Measurements from ENCODE around the gene EDIL3.

The EDIL3 gene

DNA sequence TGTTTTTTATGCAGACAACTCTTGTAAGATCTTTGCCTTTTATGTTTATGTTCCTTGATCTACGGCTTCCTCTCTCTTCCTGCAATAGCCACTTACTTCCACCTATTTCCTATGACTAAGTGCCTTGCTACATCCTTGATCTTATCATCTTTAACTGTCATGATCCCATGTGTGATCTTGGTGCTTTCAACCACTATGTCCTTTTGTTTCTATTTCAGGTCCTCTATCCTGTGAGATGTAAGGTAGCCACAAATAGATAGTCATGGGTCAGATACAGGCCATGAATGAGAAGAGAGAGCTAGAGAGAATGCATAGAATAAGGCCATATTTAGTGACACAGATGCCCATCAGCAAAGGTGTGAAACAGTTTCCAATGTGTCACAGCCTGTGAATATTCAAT lies 420.4 kb downstream of the EDIL3 start:
- DNase-seq (ENCODE audit: low spot score) = no peak

- DNase-seq (ENCODE audit: low spot score) = no peak
Measured at GRCh38 chr5:83957188-83957587, 427.5 kb downstream of the EDIL3 start.

DNA sequence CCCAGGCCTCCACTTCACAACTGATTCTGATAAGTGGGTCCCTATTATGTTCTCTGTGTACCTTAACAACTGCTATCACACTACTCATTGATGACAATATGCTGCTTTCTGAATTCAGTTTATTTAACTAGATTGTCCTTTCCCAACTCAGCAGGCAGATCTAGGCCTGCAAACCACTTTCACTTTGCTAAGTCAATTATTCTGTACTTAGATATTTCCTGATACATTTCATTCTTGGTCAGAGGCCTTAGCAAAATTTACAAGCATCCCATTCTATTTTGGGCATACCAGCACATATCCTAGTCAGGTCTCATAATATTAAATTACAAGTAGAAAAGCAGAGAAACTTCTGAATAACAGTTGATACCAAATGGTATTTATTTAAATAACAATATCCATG lies 428.3 kb downstream of the EDIL3 start:
- DNase-seq (ENCODE audit: low spot score) = no peak

- no peak for DNase-seq (ENCODE audit: low spot score)
Measured at GRCh38 chr5:83955916-83956315, 428.8 kb downstream of the EDIL3 start.

GRCh38 chr5:83947763-83948162 lies 436.9 kb downstream of the EDIL3 start:
- DNase-seq (ENCODE audit: low spot score) = no peak

DNA sequence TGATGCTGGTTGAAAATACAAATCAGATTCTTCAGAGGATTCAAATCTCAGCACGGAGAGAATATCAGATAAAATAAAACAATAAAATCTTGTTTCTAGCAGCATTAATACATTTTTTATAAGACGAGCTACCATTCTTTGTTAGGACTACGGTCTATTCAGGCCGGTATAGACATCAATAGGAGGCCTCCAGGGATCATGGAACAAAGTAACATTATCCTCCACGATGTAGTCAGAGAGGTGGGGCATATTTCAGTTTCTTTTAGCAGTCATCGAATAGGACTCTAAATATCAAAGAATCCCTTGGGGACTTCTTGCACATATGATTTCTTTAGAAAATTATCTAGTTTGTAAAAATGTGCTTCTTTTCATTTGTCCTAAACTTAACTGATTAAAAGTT lies 438.2 kb downstream of the EDIL3 start:
- no peak for DNase-seq (ENCODE audit: low spot score)

- no peak for DNase-seq (ENCODE audit: low spot score)
Measured at GRCh38 chr5:83942155-83942554, 442.5 kb downstream of the EDIL3 start.

DNA sequence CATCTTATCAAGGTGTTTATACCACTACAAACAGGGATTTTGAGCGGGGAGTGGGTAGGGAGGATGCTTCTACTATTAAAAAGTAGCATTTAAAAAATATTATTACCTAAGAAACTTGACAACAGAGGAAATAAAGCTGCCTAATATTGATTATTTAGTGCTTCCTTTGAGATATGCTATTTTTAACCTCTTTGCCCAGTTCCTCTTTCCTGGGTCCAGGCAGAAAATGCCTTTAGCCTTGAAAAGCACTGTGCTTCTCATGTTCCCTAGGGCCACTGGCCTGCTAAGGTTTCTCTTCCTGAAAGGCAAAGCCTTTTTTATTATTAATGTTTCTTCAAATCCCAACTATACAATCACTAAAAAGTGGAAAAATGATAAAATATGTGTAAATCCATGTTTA lies 446.8 kb downstream of the EDIL3 start:
- DNase-seq (ENCODE audit: low spot score) = no peak

GRCh38 chr5:83931969-83932368 lies 452.7 kb downstream of the EDIL3 start:
- no peak for DNase-seq (ENCODE audit: low spot score)

DNA sequence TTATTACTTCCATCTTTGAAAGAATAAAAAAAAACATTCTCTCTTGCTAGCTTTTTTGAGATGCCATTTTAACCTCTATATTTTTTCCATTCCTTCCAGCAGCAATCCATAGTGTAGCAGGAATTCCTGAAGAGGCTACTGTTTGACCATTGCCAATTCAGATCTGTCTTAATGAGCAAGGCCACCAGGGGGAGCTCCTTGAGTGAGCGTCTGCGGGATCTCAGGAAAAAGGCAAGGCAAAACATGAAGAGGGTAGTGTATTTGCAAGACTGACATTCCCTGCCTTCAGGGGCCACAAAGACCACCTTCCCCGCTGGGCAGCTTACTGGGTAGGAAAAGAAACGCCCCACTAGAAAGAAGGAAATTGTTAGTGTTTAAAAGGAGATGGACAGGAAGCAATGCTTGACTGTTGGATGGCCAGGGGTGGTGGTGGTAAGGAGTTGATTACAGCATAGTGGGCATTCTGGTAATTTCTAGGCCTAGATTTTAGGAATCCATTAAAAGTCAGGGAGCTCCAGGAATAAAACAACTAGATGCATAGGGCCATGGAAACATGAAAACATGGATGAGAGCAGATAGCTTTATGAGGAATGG lies 457.4 kb downstream of the EDIL3 start:
- no peak for DNase-seq (ENCODE audit: low spot score)

GRCh38 chr5:83925955-83926337 lies 458.7 kb downstream of the EDIL3 start:
- DNase-seq (ENCODE audit: low spot score) = no peak

DNA sequence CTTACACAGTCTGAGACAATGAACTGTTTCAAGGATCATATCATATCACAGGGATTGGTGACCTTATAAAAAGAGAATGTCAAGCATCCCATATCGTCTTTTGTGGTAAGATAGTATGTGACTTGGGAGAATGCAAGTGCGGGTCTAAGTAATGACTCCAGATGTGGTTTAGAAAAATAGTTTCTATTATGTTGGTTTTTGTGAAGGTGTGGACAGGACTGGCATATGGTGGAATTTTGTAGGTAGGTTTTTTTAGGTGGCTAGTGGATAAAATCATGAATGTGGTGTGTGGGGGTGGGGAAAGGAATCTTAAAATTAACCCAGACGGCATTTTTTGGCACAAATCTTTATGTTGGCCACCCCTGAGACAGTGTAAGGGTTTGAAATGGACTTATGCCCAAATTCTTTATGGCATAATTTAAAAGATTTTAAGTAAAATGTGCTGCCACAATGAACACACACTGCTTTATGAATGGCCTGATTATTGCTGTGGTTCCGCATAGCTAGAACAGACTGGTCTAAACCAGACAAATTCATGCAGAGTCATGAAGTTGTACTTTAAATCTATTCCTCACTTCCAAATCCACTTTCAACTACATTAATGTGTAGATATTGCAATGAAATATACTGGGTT lies 459.2 kb downstream of the EDIL3 start:
- no peak for DNase-seq (ENCODE audit: low spot score)

GRCh38 chr5:83924891-83925290 lies 459.8 kb downstream of the EDIL3 start:
- DNase-seq (ENCODE audit: low spot score) = no peak

- DNase-seq (ENCODE audit: low spot score) = no peak
Measured at GRCh38 chr5:83924171-83924570, 460.5 kb downstream of the EDIL3 start.

DNA sequence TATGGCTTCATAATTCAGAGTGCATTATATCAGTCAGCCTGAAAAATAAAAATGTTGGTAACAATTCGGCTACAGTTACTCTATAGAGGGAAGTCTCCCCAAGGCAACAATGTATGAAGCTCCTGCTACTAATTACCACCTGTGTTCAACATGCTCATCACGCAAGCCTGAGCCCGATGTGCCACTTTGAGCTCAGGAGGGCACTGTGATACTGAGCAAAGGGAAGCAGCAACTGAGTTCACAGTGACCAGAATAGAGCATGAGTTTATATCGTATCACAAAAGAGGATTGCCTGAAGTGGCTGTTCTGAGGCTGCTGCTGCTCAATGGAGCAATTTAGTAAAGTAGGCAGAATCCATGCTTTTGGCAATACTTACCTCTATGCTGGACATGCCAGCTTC lies 462.0 kb downstream of the EDIL3 start:
- DNase-seq (ENCODE audit: low spot score) = no peak

DNA sequence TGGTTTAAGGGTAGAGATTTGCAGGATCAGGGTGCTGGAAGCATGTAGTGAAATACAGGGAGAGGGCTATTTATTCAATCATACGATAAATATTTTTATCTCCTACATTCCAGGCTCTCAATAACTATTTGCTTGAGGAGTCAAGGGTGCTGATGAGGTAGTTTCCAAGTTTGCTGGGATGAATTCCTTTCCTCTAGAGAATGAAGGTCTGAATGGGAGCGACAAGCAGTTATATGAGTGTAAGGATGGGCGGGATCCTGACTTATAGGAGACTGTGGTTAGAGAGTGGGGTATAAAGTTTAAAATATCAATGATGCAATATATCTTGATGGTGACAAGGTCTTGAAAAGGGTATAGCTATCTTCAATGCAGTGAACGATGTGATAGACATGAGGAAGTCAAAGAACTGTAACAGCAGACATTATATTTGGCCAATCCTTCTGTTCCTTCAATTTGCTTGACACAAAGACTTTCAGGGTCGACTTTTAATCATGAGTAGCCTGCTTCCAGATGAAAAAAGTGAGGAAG lies 462.9 kb downstream of the EDIL3 start:
- no peak for DNase-seq (ENCODE audit: low spot score)

DNA sequence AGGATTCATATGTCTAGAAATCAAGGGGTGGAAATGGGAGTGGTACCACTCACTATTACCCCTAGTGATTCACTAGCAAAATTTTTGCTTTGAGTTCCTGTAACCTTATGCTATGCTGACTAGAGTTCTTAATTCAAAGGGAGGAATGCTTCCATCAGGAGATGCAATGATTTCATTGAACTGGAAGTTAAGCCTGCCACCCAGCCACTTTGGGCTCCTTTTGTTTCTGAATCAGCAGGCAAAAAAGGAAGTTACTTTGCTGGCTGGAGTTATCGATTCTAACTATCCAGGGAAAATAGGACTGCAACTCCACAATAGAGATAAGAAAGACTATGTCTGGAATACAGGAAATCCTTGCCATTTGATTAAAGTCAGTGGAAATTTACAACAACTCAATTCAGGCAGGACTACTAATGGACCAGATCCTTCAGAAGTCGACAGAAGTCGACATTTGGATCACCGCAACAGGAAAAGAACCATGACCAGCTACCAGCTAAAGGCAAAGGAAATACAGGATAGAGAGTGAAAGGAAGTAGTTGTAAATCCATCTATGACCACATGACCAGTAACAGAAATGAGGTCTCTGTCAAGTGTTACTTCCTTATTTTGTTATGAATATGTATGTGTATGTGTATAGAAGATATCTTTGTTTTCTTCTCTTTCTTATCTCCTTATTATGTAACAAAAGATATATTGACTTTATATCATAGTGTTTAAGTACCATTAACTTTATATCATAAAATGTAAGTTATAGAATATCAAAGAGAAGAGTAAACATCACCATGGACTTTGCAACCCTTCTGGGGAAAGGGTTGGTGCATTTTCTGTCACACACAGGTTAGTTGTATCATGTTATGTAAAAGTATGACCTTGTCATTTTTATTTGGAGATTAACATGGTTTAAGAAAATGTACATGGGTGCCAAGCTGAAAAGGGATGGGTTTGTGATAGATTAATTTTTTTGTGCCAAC lies 465.3 kb downstream of the EDIL3 start:
- no peak for DNase-seq (ENCODE audit: low spot score)

- no peak for DNase-seq (ENCODE audit: low spot score)
Measured at GRCh38 chr5:83917261-83917908, 467.3 kb downstream of the EDIL3 start.

- no peak for DNase-seq (ENCODE audit: low spot score)
Measured at GRCh38 chr5:83914662-83915418, 469.8 kb downstream of the EDIL3 start.

DNA sequence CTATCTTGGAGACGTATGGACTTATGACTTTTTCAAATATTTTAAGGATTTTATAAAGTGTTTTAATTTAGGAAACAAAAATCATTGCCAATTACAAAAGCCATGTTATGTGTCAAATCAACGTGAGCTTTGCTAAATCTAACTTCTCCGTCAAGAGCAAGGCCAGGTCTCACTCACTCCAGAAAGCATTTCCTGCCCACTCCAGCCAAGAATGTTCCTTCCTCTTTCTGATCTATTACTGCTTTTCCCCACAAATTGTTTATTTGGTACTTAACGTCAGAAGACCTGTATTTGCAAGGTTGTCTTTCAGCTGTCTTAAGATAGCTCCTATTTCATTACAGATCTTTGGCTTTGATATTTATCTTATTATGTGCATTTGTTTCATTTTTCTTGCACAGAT lies 470.5 kb downstream of the EDIL3 start:
- DNase-seq (ENCODE audit: low spot score) = no peak

DNA sequence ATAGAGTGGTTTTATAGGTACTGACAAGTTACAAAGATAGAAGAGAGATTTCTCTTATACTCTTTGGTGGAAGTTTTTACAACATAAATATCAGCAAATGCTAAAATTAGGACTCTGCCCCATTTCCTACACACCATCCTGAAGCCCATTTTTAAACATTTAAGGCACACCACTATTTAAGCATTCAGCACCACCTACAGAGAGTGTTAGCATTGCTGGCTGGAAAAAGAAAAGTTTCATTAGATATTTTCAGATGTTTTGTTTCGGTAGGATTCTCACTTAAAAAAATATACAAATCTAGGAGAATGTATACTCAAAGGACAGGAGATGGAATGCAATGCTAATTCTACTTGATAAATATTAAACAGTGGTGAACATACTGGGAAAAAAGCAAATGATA lies 471.1 kb downstream of the EDIL3 start:
- no peak for DNase-seq (ENCODE audit: low spot score)
